GM21529 (cell line): ENCODE results near the gene ATP10B.

Experiments
- ATAC-seq: cut with Tn5 transposase; IDR thresholded peaks from one replicate; pipeline ENCODE4 v1.9.1; 2021; ENCODE audit not compliant: unreplicated experiment

The ATP10B gene

GRCh38 chr5:160523502-160524163, 328.4 kb downstream of the ATP10B start:
- no peak for ATAC-seq

GRCh38 chr5:160521392-160521663, 330.7 kb downstream of the ATP10B start:
- no peak for ATAC-seq

GRCh38 chr5:160520609-160521391, 331.2 kb downstream of the ATP10B start:
- no peak for ATAC-seq

GRCh38 chr5:160516696-160517530, 335.1 kb downstream of the ATP10B start:
- ATAC-seq, result no peak

GRCh38 chr5:160514866-160515265, 337.1 kb downstream of the ATP10B start:
- no peak for ATAC-seq

- ATAC-seq, result no peak
Observed at GRCh38 chr5:160514191-160514590, 337.8 kb downstream of the ATP10B start.

- no peak for ATAC-seq
Observed at GRCh38 chr5:160513485-160513884, 338.5 kb downstream of the ATP10B start.
